Gastrocnemius medialis (tissue), 4 donors: ENCODE measurements around the gene ASTN1.

ENCODE experiments used
- CTCF ChIP-seq, 5 experiments: fragments of 450-650 bp in 3 of 5; fragments of 200-600 bp in 2 of 5; sonication (generic) in 2 of 5; IDR thresholded peaks in 4 of 5; conservative IDR thresholded peaks in 1 of 5; 1 replicate in 4 of 5; 2 replicates in 1 of 5; pipeline ENCODE4 v1.5.1; 2016 to 2019; ENCODE audit warnings: antibody characterized with exemption in 5 of 5, mild to moderate bottlenecking in 3 of 5, moderate library complexity in 3 of 5
- POLR2A ChIP-seq, 2 donors: fragments of 450-650 bp; IDR thresholded peaks; one replicate each; pipeline ENCODE4 v1.6.1; 2017; ENCODE audit warnings: antibody characterized with exemption in 2 of 2, mild to moderate bottlenecking in 2 of 2, moderate library complexity in 2 of 2

- no peak for TF ChIP-seq POLR2A (IDR thresholded peaks at IDR 0.05)
- TF ChIP-seq CTCF (IDR thresholded peaks at IDR 0.05 in 4 of 5, conservative IDR thresholded peaks at IDR 0.05 in 1 of 5): no peak
These were observed 348.3 kb downstream of the ASTN1 start for GRCh38 chr1:176816232-176816631.
